HUES48 (cell line): Measurements from ENCODE around the gene DDX39A.
"Not testable (repeated sequence)": the region's sequence is repeated elsewhere in the genome, so short reads cannot be mapped to it uniquely, and the experiment has no call there.

Source experiments
- H3K27ac ChIP-seq: one replicate; pipeline ENCODE4 v1.7.0; 2013; ENCODE audit warnings: low read depth, low read length, inconsistent platforms
- H3K27me3 ChIP-seq: 2 replicates; pipeline ENCODE4 v1.6.1; 2013; ENCODE audit warnings: mild to moderate bottlenecking, low read length; ENCODE audit not compliant: control insufficient read depth, insufficient read depth
- H3K36me3 ChIP-seq: 2 replicates; pipeline ENCODE4 v1.6.1; 2013; ENCODE audit warnings: low read length; ENCODE audit not compliant: control insufficient read depth, insufficient read depth
- H3K4me1 ChIP-seq: 2 replicates; pipeline ENCODE4 v1.6.1; 2013; ENCODE audit warnings: mild to moderate bottlenecking, low read length; ENCODE audit not compliant: control insufficient read depth, insufficient read depth
- H3K4me3 ChIP-seq: 2 replicates; pipeline ENCODE4 v1.5.1; 2013; ENCODE audit warnings: mild to moderate bottlenecking, low read depth, low read length
- H3K9ac ChIP-seq: 2 replicates; pipeline ENCODE4 v1.6.1; 2013; ENCODE audit warnings: mild to moderate bottlenecking, low read depth, low read length, moderate library complexity
- H3K9me3 ChIP-seq: 2 replicates; pipeline ENCODE4 v1.6.1; 2013; ENCODE audit warnings: low read length; ENCODE audit not compliant: control insufficient read depth, insufficient read depth

The DDX39A gene

GRCh38 chr19:14405758-14406644, 13.1 kb downstream of the DDX39A start:
- Histone ChIP-seq H3K4me3 (peak overlapping the region; percentile 52), H3K4me1 (peaks cover 9% of the 10 kb centered on the region), H3K27me3 (no peaks in the 10 kb centered on the region), H3K36me3 (peaks cover 42% of the 10 kb centered on the region), H3K27ac (peak overlapping the region; percentile 77), H3K9ac (peak overlapping the region; percentile 65; the same call in 1 of the 2 replicates), H3K9me3 (no peaks in the 10 kb centered on the region)

GRCh38 chr19:14405380-14405757, 13.8 kb downstream of the DDX39A start:
- Histone ChIP-seq H3K27me3 (no peaks in the 10 kb centered on the region), H3K4me3 (peak overlapping the region; percentile 52), H3K4me1 (peaks cover 9% of the 10 kb centered on the region), H3K9ac (peak overlapping the region; percentile 65; the same call in 1 of the 2 replicates), H3K9me3 (no peaks in the 10 kb centered on the region), H3K36me3 (peaks cover 36% of the 10 kb centered on the region), H3K27ac (peak overlapping the region; percentile 64)

GRCh38 chr19:14404312-14404711, 14.8 kb downstream of the DDX39A start:
- Histone ChIP-seq H3K27me3 (no peaks in the 10 kb centered on the region), H3K27ac (no peak overlapping the region), H3K4me3 (no peak overlapping the region), H3K4me1 (peaks cover 9% of the 10 kb centered on the region), H3K36me3 (peaks cover 25% of the 10 kb centered on the region), H3K9ac (no peak overlapping the region), H3K9me3 (no peaks in the 10 kb centered on the region)

GRCh38 chr19:14403145-14403930, 15.8 kb downstream of the DDX39A start:
- H3K4me1 ChIP-seq, H3K4me3 ChIP-seq, H3K27ac ChIP-seq, H3K9ac ChIP-seq, H3K27me3 ChIP-seq, H3K9me3 ChIP-seq: not testable (repeated sequence)
- peaks cover 16% of the 10 kb centered on the region for H3K36me3 ChIP-seq

GRCh38 chr19:14402332-14403144, 16.6 kb downstream of the DDX39A start:
- no peak overlapping the region for H3K9ac ChIP-seq
- no peaks in the 10 kb centered on the region for H3K9me3 ChIP-seq
- peaks cover 8% of the 10 kb centered on the region for H3K36me3 ChIP-seq
- H3K27me3 ChIP-seq = no peaks in the 10 kb centered on the region
- H3K27ac ChIP-seq = no peak overlapping the region
- no peak overlapping the region for H3K4me3 ChIP-seq
- peaks cover 9% of the 10 kb centered on the region for H3K4me1 ChIP-seq

- Histone ChIP-seq H3K4me3 (no peak overlapping the region), H3K36me3 (0 out of 2 replicates have a peak, but pooled peaks cover under 1% of the 10 kb centered on the region), H3K27me3 (no peaks in the 10 kb centered on the region), H3K9me3 (no peaks in the 10 kb centered on the region), H3K27ac (no peak overlapping the region), H3K9ac (no peak overlapping the region), H3K4me1 (peaks cover 8% of the 10 kb centered on the region)
Measured at GRCh38 chr19:14401468-14402195, 17.5 kb downstream of the DDX39A start.

GRCh38 chr19:14400951-14401431, 18.1 kb downstream of the DDX39A start:
- Histone ChIP-seq H3K36me3 (no peaks in the 10 kb centered on the region), H3K9ac (no peak overlapping the region), H3K27me3 (no peaks in the 10 kb centered on the region), H3K4me1 (peaks cover 4% of the 10 kb centered on the region), H3K4me3 (no peak overlapping the region), H3K27ac (no peak overlapping the region), H3K9me3 (no peaks in the 10 kb centered on the region)

GRCh38 chr19:14397168-14397567, 22.0 kb downstream of the DDX39A start:
- H3K4me3 ChIP-seq, H3K4me1 ChIP-seq, H3K27me3 ChIP-seq, H3K9me3 ChIP-seq, H3K36me3 ChIP-seq, H3K9ac ChIP-seq, H3K27ac ChIP-seq: not testable (repeated sequence)

- not testable (repeated sequence) for H3K4me1 ChIP-seq, H3K27me3 ChIP-seq, H3K9me3 ChIP-seq, H3K36me3 ChIP-seq, H3K27ac ChIP-seq, H3K4me3 ChIP-seq, H3K9ac ChIP-seq
Measured at GRCh38 chr19:14396730-14397129, 22.4 kb downstream of the DDX39A start.

GRCh38 chr19:14395710-14396336, 23.3 kb downstream of the DDX39A start:
- Histone ChIP-seq H3K27me3 (no peaks in the 10 kb centered on the region), H3K4me1 (no peaks in the 10 kb centered on the region), H3K36me3 (no peaks in the 10 kb centered on the region), H3K27ac (no peak overlapping the region), H3K9me3 (no peaks in the 10 kb centered on the region), H3K9ac (no peak overlapping the region), H3K4me3 (no peak overlapping the region)
